ENCODE measurements around the gene CERS1.

Gene CERS1

DNA sequence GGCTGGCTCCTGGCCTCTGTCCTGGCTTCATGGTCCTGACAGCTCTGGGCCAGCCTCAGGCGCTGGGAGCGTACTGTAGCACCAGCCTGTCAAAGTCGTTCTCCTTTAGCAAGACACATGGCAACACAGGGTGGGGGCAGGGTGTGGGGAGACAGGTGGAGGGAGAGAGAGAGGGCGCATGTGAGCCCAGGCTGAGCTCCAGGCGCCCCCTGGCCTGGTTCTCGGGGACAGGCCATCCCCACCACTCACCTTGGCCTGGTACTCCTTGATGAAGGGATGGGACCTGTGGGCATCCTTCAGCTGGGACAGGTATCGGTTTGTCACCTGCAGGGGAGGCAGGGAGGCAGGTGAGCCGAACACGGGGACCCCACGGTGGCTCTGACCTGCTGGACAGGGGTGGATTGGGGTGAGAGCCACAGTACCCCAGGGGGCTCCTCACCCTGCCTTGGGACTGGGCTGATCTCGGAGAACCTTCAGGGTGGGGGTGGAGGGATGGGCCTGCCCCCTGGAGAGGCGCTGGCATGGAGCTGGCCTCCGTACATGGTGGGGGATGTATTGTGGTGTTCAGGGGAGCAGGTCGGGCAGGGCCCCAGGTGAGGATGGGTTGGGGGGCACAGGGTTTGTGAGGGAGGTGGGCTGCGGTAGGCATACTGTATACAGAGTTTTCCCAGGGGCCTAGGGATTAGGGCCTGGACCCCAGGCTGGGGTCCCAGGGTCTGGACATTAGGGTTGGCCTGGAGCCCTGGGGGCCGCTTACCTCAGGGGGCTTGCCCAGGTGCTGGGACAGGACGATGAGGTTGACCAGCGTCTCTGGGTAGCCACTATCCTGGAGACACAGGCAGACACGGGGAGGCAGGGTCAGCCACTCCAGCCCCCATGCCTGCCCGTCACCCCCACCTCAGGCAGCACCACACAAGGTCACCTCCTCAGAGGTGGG lies 3.9 kb upstream of the CERS1 start:
- DNase-seq (ENCODE audit: insufficient read length, low spot score) (no peak), FAIRE-seq (no peak)

DNA sequence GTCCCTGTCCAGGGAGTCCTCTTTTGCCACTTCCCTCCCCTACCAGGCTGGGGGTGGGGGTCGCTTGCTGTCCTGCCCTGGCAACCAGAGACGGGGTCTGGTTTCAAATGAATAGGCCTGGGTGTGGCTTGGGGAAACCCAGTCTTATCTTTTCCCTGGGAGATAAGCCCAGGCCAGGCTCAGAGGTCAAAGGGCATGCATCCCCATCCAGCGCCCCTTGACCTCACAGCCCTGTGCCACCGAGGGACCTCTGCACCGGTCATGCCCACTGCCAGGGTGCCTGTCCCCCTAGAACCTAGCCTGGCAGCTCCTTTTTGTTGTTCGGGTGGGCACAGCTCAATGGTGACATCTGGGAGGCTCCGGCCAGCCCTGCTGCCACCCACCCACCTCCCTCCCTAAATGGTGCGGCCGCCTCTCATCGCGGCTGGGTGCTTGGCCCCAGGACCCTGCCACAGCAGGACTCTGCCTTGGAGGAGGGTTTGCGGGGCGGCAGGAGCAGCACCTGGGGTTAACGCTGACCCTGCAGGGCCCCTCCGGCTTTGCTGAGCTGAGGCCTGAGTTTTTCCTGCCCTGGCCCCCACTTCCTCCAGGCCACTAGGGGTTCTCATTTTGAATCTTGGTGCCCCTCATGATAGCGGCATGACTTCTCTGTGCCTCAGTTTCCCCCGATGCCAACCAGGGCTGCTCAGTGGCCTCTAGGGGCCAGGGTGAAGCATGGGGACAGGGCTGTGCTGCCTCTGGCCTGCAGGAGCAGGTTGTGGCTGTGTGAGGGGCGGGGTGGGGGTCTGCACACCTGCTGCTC lies 2.9 kb upstream of the CERS1 start:
- FAIRE-seq, result no peak

DNA sequence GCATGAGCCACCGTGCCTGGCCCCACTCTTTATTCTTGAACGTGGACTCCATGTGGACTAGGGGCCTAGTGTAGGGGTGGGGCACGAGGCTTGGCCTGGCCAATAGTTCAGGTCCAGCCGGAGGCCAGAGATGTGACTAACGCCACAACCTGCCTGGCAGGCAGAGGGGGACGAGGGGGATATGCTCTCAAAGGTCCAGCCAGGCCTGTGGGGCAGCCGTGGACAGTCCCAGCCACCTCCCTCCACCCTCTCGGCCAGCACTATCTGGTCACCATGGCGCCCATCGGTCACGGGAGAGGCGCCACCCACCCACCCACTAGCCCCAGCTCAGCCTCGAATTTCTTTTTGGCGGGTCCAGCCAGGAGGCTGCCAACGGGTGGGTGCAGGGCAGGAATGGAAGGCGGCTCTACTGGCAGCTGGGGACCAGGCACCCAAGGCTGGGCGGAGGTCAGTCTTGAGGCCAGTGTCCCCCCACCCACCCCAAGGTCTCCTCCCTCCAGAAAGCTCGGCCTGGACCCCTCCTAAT lies 2.2 kb upstream of the CERS1 start:
- no peak for DNase-seq (ENCODE audit: insufficient read length, low spot score)
- no peak for FAIRE-seq

More for the DNA sequence above, 2.9 kb upstream of the CERS1 start:
- no peak for DNase-seq (ENCODE audit: insufficient read length, low spot score)

DNA sequence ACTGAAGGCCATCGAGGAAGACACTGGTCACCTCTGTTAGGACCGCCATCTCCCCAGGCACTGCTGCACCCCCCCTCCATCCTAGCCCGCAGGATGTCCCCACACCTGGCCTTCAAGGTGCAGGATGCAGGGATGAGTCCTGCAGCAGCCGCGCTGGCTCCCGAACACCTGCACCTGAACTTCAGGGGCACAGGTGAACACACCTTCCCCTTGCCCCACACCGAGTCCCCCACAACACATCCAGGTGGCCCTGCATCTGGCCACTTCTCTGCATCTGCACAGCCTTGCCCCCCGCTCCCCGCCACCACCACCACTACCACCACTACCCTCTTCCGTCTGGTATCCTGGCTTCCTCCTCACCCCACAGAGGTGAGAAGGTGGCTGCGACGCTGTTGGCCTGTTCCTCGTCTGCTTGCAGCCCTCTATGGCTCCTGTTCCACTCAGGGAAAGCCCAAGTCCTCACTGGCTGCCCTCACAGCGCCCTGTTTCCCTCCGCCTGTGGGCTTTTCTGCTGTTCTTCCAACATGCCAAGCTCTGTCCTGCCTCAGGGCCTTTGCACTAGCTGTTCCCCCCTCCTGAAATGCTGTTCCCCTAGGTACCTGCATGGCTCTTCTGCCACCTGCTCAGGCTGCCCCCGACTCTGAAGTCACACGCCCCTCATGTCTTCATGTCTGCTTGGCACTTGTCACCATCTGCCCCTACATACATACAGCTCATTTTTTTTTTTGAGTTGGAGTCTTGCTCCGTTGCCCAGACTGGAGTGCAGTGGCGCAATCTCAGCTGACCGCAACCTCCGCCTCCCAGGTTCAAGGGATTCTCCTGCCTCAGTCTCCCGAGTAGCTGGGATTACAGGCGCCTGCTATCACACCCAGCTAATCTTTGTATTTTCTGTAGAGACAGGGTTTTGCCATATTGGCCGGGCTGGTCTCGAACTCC lies 1.4 kb upstream of the CERS1 start:
- no peak for FAIRE-seq

DNA sequence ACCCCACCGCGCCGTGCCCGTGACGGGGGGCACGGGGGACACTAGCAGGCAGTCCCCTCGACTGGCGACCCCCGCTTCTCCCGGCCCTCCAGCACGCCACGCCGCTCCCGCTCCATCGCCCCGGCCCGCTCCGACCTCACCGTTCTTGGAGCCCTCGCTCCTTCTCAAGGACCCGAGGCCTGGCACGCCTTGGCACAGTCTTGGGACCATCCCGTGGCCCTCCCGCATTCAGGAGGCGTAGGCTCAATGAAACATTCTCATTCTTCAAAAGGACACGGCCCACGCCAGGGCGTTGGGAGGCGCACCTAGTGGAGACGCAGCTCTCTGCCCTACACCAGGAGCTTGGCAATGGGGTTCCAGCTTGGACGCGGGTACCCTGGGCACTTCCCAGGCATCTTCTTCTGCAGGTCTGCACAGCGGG lies 473 bp upstream of the CERS1 start:
- FAIRE-seq (no peak), DNase-seq (ENCODE audit: insufficient read length, low spot score) (no peak)

More for the DNA sequence above, 1.4 kb upstream of the CERS1 start:
- no peak for DNase-seq (ENCODE audit: insufficient read length, low spot score)

DNA sequence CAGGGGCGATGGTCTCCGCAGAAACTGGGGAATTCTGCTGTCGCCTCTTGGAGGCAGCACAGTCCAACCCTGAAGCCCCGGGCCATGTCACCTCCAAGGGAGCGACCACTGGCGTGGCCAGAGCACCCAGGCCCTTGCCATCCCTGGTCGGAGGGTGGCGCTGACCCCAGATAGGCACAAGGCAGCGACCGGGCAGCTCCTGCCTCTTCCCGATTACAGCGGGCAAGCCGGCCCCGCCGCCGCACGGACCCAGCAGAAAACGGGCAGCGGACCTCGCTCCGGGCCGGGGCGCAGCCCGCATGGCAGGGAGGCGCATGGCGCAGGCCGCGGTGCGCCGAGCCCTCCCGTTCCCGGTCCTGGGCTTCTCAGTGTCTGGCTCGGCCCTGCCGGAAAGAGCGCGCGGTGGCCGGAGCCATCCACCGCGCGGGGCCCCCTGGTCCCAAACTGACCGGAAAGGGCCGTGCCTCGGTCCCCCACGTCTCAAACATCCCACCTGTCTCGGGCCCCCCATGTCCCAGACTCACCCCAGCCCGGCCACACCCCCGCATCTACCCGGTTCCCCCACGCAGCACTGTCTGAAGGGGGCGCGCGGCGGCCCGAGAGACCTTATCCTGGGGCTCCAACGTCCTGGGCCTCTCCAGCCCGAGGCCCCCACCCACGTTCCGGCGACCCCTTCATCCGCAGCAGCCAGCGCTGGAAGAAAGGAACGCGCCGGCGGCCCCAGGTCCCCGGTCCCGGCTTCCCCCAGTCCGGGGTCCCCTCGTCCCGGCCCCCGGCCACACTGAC lies 727 bp downstream of the CERS1 start:
- DNase-seq (ENCODE audit: insufficient read length, low spot score) (no peak), FAIRE-seq (no peak)

DNA sequence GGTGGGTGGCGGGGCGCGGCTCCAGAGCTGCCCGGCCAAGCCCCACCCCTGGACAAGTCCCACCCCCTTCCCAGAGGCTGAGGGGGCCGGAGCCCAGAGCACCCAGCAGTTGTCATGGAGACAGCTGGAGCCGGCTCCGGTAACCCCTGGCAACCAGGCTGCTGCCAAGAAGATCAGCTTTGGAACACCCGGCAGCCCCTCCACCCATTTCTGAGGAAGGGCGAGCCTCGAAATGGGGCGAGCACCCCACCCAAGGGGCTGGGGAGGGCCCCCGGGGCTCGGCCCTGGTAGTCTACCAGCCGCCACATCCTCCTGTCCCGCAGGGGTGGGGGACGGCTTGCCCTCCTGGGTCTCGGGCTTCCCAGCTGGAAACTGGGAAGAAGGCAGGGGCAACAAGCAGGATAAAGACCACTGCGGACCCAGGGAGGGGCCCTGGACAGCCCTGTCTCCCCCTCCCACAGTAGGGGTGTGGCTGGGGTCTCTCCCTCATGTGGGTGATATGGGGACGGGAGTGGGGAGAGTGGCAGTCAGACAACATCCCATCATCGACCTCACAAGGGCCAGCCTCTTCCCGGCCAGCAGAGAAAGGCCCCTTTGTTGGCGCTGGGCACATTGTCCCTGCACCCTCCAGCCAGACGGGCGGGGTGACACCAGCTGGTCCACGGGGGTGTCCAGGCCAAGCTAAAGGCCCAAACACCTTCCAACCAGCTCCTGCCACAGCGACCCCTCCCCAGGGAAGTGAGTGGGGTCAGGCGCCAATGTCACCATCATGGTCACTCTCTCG lies 1.5 kb downstream of the CERS1 start:
- FAIRE-seq (no peak), DNase-seq (ENCODE audit: insufficient read length, low spot score) (no peak)

DNA sequence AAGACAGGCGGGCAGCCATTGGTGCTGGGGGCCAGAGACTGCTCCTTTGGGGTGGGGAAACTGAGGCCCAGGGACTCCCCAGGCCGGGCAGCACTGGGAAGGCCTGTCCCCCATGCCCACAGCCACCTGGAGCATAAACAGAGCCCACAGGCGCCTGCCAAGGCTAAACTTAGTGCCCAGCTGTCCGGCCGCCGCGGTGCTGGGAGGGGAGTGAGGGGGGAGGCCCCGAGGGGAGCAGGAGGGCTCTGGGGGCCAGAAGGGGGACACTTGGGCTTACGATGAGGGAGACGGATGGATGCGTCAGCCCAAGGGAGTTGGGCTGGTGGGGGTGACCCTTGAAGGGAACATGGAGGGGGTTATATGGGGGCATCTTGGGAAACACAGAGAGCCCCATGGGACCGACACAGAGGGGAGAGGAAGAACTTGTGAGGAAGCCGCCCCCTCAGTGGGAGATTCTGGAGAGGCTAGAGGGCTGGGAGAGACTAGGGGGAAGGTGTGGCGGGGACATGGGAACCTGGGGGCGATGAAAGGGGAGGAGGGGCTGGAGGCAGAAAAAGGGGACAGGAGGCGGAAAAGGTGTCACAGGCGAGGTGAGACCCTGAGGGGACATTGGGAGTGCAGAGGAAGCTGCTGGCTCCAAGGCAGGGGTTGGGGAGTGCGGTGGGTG lies 2.2 kb downstream of the CERS1 start:
- FAIRE-seq (no peak), DNase-seq (ENCODE audit: insufficient read length, low spot score) (no peak)

DNA sequence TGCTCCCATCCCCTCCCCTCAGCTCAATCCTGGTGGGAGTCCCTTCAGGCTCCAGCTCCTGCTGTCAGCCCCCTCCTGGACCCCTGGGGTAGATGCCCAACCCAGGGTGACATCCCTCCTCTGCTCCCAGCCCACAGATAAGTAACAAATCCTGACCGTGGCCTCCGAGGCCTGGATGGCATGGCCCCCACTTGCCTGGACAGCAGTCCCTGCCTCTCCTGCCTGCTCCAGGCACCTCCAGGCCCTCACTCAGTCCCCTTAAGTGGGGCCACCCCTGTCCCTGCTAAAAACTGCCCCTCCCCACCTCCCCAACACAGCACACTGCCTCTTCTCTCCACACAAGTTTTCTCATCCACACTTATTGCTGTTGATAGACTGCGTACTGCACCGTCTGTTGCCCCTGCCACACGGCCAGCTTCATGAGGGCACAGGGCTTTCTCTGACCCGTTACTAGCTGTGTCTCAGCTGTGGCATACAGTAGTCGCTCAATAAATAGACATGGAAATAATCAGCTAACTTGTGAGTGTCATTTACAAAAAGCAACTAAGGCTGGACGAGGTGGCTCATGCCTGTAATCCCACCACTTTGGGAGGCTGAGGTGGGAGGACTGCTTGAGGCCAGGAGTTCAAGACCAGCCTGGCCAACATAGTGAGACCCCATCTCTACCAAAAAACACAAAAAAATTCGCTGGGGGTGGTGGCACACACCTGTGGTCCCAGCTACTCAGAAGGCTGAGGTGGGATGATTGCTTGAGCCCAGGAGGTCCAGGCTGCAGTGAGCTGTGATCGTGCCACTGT lies 5.8 kb downstream of the CERS1 start:
- DNase-seq (ENCODE audit: insufficient read length, low spot score) (no peak), FAIRE-seq (no peak)

DNA sequence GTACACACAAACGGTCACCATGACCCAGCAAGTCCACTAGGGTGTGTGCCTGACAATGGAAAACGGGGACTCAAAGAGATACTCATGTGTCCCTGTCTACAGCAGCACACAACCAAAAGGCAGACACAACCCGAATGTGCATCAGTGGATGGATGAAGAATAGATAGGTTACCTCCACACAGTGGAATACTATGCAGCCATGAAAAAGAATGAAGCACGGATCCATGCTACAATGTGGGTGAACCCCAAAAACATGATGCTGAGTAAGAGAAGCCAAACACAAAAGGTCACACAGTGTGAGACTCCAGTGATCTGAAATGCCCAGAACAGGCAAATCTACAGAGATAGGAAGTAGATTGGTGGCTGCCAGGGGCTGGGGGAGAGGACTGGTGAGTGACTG lies 9.0 kb downstream of the CERS1 start:
- FAIRE-seq (no peak), DNase-seq (ENCODE audit: insufficient read length, low spot score) (no peak)

DNA sequence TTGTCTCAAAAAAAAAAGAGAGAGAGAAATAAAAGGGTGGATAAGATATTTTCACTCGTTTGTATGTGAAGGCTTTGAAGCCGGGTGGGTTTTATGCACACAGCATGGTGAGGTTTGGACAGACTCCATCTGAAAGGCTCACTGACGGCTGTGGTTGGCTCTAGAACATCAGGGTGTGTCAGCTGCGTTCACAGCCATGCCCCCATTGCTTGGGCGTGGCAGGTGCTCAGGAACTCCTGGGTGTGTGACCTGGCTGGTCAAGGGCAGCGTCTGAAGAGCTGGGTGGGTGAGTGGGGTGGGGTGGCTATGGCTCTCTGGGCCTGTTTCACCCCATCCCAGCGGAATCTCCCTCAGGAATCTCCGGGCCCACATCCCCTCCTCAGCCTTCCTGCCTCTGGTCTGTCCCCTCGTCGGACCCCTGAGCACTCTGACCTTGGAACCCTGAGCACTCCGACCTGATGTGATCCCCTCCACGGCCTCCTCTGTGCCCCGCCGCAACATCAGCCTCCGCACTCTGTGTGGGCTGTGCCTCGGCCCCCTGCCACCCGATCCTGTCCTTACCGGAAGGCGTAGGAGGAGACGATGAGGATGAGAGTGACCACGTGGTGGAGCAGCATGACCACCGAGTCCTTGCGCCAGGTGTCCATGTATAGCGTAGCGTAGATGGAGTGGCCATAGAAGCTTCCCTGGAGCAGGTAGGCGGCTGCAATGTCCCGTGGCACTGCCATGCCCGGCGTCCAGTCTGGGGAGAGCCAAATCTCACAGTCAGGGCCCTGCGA lies 12.2 kb downstream of the CERS1 start:
- FAIRE-seq, result no peak
- DNase-seq (ENCODE audit: insufficient read length, low spot score), result no peak

DNA sequence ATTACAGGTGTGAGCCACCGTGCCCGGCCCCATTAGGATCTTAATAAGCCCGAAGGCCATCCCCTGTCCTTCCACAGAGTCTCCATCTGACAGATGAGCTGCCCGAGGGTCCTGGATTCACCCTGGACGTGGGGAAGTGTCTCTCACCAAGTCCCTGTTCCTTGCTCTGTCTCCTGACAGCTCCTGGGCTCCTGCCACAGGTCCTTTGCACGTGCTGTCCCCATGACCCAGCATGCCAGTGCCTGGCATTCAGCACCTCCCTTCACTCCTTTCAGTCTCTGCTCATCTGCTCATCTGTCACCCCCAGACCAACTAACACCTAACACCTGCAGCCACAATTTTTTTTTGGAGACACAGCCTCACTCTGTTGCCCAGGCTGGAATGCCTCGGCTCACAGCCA lies 14.5 kb downstream of the CERS1 start:
- DNase-seq (ENCODE audit: insufficient read length, low spot score) (no peak), FAIRE-seq (no peak)

DNA sequence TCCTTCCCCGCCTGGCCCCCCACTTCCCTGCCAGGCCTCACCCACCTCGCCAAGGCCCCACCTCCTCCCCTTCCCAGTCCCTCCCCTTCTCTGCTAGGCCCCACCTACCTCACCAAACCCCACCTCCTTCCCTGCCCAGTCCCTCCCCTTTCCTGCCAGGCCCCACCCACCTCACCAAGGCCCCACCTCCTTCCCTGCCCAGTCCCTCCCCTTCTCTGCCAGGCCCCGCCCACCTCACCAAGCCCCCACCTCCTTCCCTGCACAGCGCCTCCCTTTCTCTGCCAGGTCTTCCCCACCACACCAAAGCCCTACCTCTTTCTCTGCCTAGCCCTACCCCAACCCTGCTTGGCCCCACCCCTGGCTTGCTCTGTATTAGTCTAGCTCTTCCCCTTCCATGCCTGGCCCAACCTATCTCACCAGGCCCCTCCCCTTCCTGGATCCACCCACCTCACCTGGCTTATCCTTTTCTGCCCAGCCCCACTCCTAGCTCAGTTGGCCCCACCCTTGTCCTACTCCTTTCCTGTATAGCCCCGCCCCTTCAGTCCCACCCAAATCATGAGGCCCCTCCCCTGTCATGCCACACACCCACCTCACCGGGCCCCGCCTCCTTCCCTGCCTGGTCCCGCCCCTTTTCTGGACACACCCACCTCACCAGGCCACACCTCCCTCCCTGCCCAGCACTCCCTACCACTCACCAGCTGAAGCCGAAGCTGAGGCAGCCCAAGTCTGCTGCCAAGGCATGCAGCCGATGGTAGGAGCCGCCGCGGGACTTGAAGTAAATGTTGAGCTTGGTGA lies 16.2 kb downstream of the CERS1 start:
- FAIRE-seq (no peak), DNase-seq (ENCODE audit: insufficient read length, low spot score) (no peak)

DNA sequence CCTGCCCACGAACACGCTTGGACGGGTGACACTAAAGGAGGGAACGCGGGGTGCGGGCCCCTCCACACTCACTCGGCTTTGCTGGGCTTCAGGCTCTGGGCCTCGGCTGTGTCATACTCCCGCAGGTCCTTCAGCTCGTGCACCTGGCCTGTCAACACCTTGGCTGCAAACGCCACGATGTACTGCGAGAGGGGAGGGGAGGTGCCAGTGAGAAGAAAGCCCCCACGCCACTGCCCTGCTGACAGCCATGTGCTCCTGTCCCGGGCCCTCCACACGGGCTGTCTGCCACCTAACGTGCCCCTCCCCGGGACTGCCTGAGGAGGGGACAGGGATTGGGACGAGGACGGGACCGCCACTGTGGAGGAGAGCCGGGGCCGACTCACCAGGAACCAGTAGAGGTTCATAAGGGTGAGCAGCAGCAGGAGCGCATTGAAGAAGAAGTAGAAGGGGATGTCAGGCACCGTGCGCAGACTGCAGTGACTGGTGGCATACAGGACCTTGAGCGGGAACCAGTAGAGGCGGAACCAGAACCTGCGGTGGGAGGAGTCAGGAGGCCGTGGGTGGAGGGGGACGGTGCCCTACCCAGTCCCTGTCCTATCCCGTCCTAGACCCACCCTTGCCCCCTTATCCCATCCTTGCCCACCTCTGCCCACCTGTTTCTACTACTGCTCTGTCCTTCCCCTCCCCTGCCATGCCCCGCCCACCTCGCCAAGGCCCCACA lies 16.9 kb downstream of the CERS1 start:
- FAIRE-seq, result no peak
- DNase-seq (ENCODE audit: insufficient read length, low spot score), result no peak

DNA sequence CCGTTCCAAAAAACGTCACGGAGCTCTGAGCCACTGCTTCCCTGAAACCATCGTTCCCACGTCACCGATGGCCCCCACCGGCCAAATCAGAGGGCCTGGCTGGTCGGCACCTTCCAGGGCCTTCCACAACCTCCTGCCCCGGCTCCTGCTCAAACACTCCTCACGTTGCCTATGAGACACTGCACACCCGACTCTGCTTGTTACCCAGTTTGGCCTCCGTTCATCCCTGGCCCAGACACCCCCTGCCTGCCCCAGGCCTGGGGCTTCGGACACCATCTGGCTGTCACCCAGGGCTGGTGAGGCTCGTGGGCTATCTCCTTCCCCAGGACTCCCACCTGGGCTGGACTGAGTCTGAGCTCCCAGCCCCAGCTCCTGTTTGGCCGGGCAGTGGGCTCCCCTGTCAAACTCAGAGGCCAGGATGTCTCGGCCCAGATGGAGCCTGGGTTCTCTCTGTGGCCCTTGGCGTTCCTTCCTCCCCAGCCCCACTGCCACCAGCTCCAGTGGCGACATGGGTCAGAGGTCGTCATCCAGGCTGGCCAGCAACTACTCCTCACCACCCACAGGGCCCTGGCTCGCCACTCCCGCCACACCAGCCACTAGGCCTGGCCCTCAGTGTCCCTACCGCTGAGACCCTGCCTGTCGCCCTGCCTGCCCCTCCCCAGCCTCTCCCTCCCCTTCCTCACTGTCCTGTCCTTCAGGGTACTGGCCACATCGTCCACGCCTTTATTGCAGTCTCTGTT lies 17.7 kb downstream of the CERS1 start:
- no peak for FAIRE-seq
- DNase-seq (ENCODE audit: insufficient read length, low spot score), result no peak
